ENCODE results near the gene HSPA6. TPM values are rescaled to one million over a fixed set of nuclear protein-coding genes. Genes with fewer than 3 reads are reported as not detected.

The HSPA6 gene
- 4.4 and 8.4 TPM in 2 replicates for total RNA-seq

GRCh38 chr1:161523817-161524741, at the start of gene HSPA6:
TSS of gene HSPA6 (plus strand) at chr1:161524540. CDS start at chr1:161524659, 119 bp downstream.

GRCh38 chr1:161549652-161550051, 25.3 kb downstream of the HSPA6 start, which contains the start of gene FCGR3A:
TSS of gene FCGR3A (minus strand) at chr1:161549818. CDS start at chr1:161549736, 82 bp downstream.

Other genes starting within 250 kb of the HSPA6 start
- 0.77 and 1.4 TPM in 2 replicates for gene MPZ, start 214.6 kb upstream of the HSPA6 start, total RNA-seq
- gene SDHC, start 210.2 kb upstream of the HSPA6 start, total RNA-seq = 17.0 and 23.4 TPM in 2 replicates
- not detected in 2 replicates for gene CFAP126, start 156.7 kb upstream of the HSPA6 start, total RNA-seq
- 2.5 and 3.0 TPM in 2 replicates for gene FCGR2A, start 19.1 kb upstream of the HSPA6 start, total RNA-seq
- gene FCGR3A, start 25.3 kb downstream of the HSPA6 start, total RNA-seq = not detected in 2 replicates
- not detected in 2 replicates for gene FCGR3B, start 106.6 kb downstream of the HSPA6 start, total RNA-seq
- not detected in 2 replicates for gene FCGR2B, start 138.6 kb downstream of the HSPA6 start, total RNA-seq
- 0.32 and 0.86 TPM in 2 replicates for gene FCRLA, start 182.7 kb downstream of the HSPA6 start, total RNA-seq
- 0.69 and 1.6 TPM in 2 replicates for gene FCRLB, start 197.0 kb downstream of the HSPA6 start, total RNA-seq
- 28.5 and 31.2 TPM in 2 replicates for gene DUSP12, start 225.2 kb downstream of the HSPA6 start, total RNA-seq
- 11.2 and 12.9 TPM in 2 replicates for gene ATF6, start 241.8 kb downstream of the HSPA6 start, total RNA-seq